Measurements from ENCODE around the gene PAK5.

GRCh38 chr20:9831032-9831431, 7.8 kb downstream of the PAK5 start:
- TF ChIP-seq KLF16 (CRISPR knock-in tag; IDR thresholded peaks at IDR 0.05) (no peak), MIER3 (CRISPR knock-in tag; IDR thresholded peaks at IDR 0.05; ENCODE audit: borderline replicate concordance) (no peak), TEAD2 (CRISPR knock-in tag; IDR thresholded peaks at IDR 0.05) (no peak), NCOR1 (IDR thresholded peaks at IDR 0.05; ENCODE audit: borderline replicate concordance, low read length) (no peak)
